ENCODE results near the gene HLA-B.
A peak's percentile ranks its signal among the peaks of the same experiment; 100 is the strongest.

Gene HLA-B

DNA sequence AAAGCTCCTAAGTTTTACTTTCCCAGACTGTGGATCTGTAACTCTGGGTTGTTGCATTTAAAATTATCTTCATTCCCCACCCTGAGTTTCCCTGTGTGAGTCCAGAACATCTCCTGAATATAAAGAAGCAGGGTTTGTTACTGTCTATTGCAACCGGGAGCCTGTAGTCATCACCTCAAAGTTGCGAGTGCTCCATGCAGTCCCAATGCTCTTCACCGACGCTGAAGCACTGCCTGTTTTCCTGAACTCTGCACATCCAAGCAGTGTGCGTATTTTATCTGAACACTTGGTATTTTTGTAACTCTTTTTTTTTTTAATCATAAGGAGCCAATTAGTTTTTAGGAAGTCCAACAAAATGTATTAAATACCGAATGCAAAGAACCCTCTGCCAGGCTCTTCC is 907 bp upstream of the HLA-B start:
- Histone ChIP-seq H3K27ac (ENCODE audit: low read length) (no peak overlapping the region), H3K4me3 (ENCODE audit: low read length) (peak overlapping the region; percentile 62), H3K27me3 (ENCODE audit: control insufficient read depth, insufficient read depth, low read length) (peaks cover 57% of the 10 kb centered on the region)

DNA sequence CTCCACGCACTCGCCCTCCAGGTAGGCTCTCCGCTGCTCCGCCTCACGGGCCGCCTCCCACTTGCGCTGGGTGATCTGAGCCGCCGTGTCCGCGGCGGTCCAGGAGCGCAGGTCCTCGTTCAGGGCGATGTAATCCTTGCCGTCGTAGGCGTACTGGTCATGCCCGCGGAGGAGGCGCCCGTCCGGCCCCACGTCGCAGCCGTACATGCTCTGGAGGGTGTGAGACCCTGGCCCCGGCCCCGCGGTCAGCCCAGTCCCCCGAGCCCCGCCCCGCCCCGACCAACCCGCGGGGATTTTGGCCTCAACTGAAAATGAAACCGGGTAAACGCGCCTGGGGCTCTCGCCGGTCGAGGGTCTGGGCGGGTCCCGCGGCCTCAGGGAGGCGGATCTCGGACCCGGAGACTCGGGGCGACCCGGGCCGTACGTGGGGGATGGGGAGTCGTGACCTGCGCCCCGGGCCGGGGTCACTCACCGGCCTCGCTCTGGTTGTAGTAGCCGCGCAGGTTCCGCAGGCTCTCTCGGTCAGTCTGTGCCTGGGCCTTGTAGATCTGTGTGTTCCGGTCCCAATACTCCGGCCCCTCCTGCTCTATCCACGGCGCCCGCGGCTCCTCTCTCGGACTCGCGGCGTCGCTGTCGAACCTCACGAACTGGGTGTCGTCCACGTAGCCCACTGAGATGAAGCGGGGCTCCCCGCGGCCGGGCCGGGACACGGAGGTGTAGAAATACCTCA is 598 bp downstream of the HLA-B start:
- peaks cover 4% of the 10 kb centered on the region for H3K36me3 ChIP-seq (ENCODE audit: control insufficient read depth, low read depth, low read length)
- H3K27me3 ChIP-seq (ENCODE audit: control insufficient read depth, insufficient read depth, low read length) = peaks cover 55% of the 10 kb centered on the region
- peak overlapping the region; percentile 62 for H3K4me3 ChIP-seq (ENCODE audit: low read length)
- H3K4me1 ChIP-seq (ENCODE audit: control insufficient read depth, low read depth, low read length) = no peaks in the 10 kb centered on the region
- H3K9me3 ChIP-seq (ENCODE audit: control insufficient read depth, low read depth, low read length) = no peaks in the 10 kb centered on the region
- peak overlapping the region; percentile 31 for H3K9ac ChIP-seq (ENCODE audit: low read length)
- no peak overlapping the region for H3K27ac ChIP-seq (ENCODE audit: low read length)

More for the DNA sequence above, 907 bp upstream of the HLA-B start:
- no peaks in the 10 kb centered on the region for H3K9me3 ChIP-seq (ENCODE audit: control insufficient read depth, low read depth, low read length)
- peaks cover 4% of the 10 kb centered on the region for H3K36me3 ChIP-seq (ENCODE audit: control insufficient read depth, low read depth, low read length)
- no peak overlapping the region for H3K9ac ChIP-seq (ENCODE audit: low read length)
- no peaks in the 10 kb centered on the region for H3K4me1 ChIP-seq (ENCODE audit: control insufficient read depth, low read depth, low read length)

GRCh38 chr6:31355583-31355948 is 1.4 kb downstream of the HLA-B start:
- no peak overlapping the region for H3K9ac ChIP-seq (ENCODE audit: low read length)
- H3K27ac ChIP-seq (ENCODE audit: low read length) = no peak overlapping the region
- peaks cover 55% of the 10 kb centered on the region for H3K27me3 ChIP-seq (ENCODE audit: control insufficient read depth, insufficient read depth, low read length)
- no peaks in the 10 kb centered on the region for H3K9me3 ChIP-seq (ENCODE audit: control insufficient read depth, low read depth, low read length)
- H3K4me1 ChIP-seq (ENCODE audit: control insufficient read depth, low read depth, low read length) = no peaks in the 10 kb centered on the region
- peaks cover 4% of the 10 kb centered on the region for H3K36me3 ChIP-seq (ENCODE audit: control insufficient read depth, low read depth, low read length)
- peak overlapping the region; percentile 62 for H3K4me3 ChIP-seq (ENCODE audit: low read length)

GRCh38 chr6:31354864-31355582 is 2.0 kb downstream of the HLA-B start:
- H3K4me1 ChIP-seq (ENCODE audit: control insufficient read depth, low read depth, low read length) = no peaks in the 10 kb centered on the region
- H3K36me3 ChIP-seq (ENCODE audit: control insufficient read depth, low read depth, low read length) = peaks cover 4% of the 10 kb centered on the region

DNA sequence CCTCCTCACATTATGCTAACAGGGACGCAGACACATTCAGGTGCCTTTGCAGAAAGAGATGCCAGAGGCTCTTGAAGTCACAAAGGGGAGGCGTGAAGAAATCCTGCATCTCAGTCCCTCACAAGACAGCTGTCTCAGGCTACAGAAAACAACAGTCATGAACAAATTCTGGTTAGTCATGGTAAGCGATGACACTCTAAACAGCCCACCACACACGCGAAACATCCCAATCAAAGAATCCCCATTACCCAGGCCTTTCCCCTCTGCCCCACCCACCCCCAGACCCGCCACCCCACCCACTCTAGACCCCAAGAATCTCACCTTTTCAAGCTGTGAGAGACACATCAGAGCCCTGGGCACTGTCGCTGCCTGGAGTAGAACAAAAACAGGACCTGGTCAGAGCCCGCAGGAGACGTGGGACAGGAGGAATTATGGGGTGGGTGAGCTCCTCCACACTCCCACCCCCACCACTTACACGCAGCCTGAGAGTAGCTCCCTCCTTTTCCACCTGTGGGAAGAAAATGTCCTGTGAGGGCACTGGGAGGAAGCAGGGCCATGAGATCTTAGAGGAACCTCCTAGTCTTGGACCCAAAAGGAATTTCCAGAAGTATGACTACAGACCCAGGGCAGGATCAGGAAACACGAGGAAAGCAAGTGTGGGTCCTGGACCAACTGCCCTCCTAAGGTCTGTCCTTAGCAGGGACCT is 2.7 kb downstream of the HLA-B start:
- H3K4me1 ChIP-seq (ENCODE audit: control insufficient read depth, low read depth, low read length) = no peaks in the 10 kb centered on the region
- H3K4me3 ChIP-seq (ENCODE audit: low read length) = no peak overlapping the region
- no peak overlapping the region for H3K27ac ChIP-seq (ENCODE audit: low read length)
- peaks cover 49% of the 10 kb centered on the region for H3K27me3 ChIP-seq (ENCODE audit: control insufficient read depth, insufficient read depth, low read length)
- no peak overlapping the region for H3K9ac ChIP-seq (ENCODE audit: low read length)
- peaks cover 4% of the 10 kb centered on the region for H3K36me3 ChIP-seq (ENCODE audit: control insufficient read depth, low read depth, low read length)
- H3K9me3 ChIP-seq (ENCODE audit: control insufficient read depth, low read depth, low read length) = no peaks in the 10 kb centered on the region

More at GRCh38 chr6:31354864-31355582, 2.0 kb downstream of the HLA-B start:
- peaks cover 55% of the 10 kb centered on the region for H3K27me3 ChIP-seq (ENCODE audit: control insufficient read depth, insufficient read depth, low read length)
- H3K4me3 ChIP-seq (ENCODE audit: low read length) = no peak overlapping the region
- no peak overlapping the region for H3K27ac ChIP-seq (ENCODE audit: low read length)
- no peaks in the 10 kb centered on the region for H3K9me3 ChIP-seq (ENCODE audit: control insufficient read depth, low read depth, low read length)
- H3K9ac ChIP-seq (ENCODE audit: low read length) = no peak overlapping the region

DNA sequence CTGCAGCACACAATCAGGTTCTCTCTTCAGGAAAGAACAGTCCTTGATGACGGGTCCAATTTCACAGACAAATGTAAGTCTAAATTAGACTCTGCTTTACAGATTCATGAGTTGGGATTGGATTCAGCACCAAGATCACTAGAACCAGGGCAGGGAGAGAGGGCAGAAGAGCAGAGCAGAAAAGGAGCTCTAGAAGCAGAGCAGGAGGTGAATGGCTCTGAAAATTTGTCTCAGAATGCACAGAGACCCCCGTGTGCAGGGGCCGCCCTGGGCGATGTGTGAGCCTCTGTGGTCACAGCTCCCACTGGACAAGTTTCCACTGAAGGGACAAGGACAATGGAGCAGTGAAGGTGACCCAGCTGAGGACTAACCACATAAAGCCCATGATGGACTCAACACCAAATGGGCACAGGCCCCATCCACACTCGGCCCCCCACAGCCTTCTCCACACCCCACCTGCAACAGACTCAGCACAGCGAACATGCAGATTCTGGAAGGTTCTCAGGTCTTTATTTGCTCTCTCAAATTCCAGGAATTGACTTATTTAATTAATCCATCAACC is 3.5 kb downstream of the HLA-B start:
- Histone ChIP-seq H3K4me3 (ENCODE audit: low read length) (no peak overlapping the region), H3K4me1 (ENCODE audit: control insufficient read depth, low read depth, low read length) (peaks cover under 1% of the 10 kb centered on the region), H3K9ac (ENCODE audit: low read length) (no peak overlapping the region), H3K9me3 (ENCODE audit: control insufficient read depth, low read depth, low read length) (no peaks in the 10 kb centered on the region), H3K27ac (ENCODE audit: low read length) (no peak overlapping the region), H3K36me3 (ENCODE audit: control insufficient read depth, low read depth, low read length) (peaks cover 4% of the 10 kb centered on the region), H3K27me3 (ENCODE audit: control insufficient read depth, insufficient read depth, low read length) (peaks cover 41% of the 10 kb centered on the region)

- peaks cover 4% of the 10 kb centered on the region for H3K36me3 ChIP-seq (ENCODE audit: control insufficient read depth, low read depth, low read length)
- H3K4me3 ChIP-seq (ENCODE audit: low read length) = no peak overlapping the region
- no peak overlapping the region for H3K9ac ChIP-seq (ENCODE audit: low read length)
- peaks cover 34% of the 10 kb centered on the region for H3K27me3 ChIP-seq (ENCODE audit: control insufficient read depth, insufficient read depth, low read length)
- no peaks in the 10 kb centered on the region for H3K9me3 ChIP-seq (ENCODE audit: control insufficient read depth, low read depth, low read length)
- H3K27ac ChIP-seq (ENCODE audit: low read length) = no peak overlapping the region
- H3K4me1 ChIP-seq (ENCODE audit: control insufficient read depth, low read depth, low read length) = peaks cover 4% of the 10 kb centered on the region
These were observed 4.1 kb downstream of the HLA-B start for GRCh38 chr6:31352683-31353383.

- H3K4me1 ChIP-seq (ENCODE audit: control insufficient read depth, low read depth, low read length) = peaks cover 4% of the 10 kb centered on the region
- H3K4me3 ChIP-seq (ENCODE audit: low read length) = no peak overlapping the region
- peaks cover 29% of the 10 kb centered on the region for H3K27me3 ChIP-seq (ENCODE audit: control insufficient read depth, insufficient read depth, low read length)
- H3K36me3 ChIP-seq (ENCODE audit: control insufficient read depth, low read depth, low read length) = peaks cover 4% of the 10 kb centered on the region
- H3K9ac ChIP-seq (ENCODE audit: low read length) = no peak overlapping the region
- no peaks in the 10 kb centered on the region for H3K9me3 ChIP-seq (ENCODE audit: control insufficient read depth, low read depth, low read length)
- H3K27ac ChIP-seq (ENCODE audit: low read length) = no peak overlapping the region
These were observed 4.7 kb downstream of the HLA-B start for GRCh38 chr6:31352310-31352682.

DNA sequence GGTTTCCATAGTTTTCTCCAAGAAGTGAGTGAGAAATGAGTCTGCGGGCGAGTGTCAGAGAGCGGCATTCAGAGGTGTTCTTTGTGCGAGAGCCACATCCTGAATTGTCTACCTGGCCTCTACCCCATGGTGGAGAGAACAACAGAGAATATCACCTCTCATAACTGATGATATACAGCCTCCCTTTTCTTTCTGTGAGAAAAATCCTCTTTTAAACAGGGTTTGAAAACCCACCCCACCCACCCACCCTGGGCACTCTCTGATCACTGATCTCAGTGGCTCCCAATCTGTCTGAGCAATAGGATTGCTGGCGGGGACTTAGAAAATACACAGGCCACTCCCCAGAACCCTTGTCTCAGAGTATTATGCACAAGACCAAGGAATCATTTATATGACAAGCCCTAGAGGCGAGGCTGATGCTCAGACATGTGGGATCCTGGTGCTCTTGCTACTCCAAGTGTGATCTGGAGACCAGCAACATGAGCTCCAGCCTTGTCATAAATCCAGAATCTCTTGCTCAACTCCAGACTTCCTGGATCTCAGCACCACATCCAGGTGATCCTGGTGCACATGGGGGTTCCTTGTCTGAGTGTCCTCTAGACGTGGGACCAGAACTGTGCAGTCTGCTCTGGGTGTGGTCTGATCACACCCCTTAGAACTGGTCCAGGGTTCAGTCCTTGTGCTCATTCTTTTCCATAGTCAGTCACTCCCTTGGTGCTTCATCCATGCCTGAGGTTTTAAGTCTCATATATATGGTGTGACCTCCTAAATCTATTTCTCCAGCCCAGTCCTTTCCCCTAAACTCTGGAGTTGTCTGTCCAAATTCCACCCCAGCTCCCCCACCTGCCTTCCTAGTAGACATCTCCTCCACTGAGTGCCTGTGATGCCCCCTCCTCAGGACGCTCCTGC is 5.3 kb downstream of the HLA-B start:
- Histone ChIP-seq H3K9ac (ENCODE audit: low read length) (no peak overlapping the region), H3K27ac (ENCODE audit: low read length) (no peak overlapping the region), H3K27me3 (ENCODE audit: control insufficient read depth, insufficient read depth, low read length) (peaks cover 23% of the 10 kb centered on the region), H3K9me3 (ENCODE audit: control insufficient read depth, low read depth, low read length) (no peaks in the 10 kb centered on the region), H3K36me3 (ENCODE audit: control insufficient read depth, low read depth, low read length) (peaks cover 4% of the 10 kb centered on the region), H3K4me1 (ENCODE audit: control insufficient read depth, low read depth, low read length) (peaks cover 4% of the 10 kb centered on the region), H3K4me3 (ENCODE audit: low read length) (no peak overlapping the region)

DNA sequence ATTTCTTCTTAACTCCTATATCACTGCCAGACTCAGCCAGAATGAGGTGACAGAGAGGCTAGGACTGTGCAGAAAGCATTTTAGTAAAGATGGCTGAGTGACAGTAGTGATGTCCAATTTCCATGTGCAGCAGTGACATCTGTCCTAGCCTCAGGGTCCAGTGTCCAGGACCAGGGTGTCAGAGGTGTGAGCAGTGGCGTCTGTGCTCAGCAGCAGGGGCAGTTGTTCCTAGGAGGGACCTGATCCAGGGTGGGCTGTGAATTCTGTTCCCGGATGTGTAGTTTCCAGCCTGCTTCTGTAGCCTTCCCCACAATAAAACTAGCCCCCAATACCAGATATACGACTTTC is 6.0 kb downstream of the HLA-B start:
- H3K4me1 ChIP-seq (ENCODE audit: control insufficient read depth, low read depth, low read length) = peaks cover 4% of the 10 kb centered on the region
- peaks cover 19% of the 10 kb centered on the region for H3K27me3 ChIP-seq (ENCODE audit: control insufficient read depth, insufficient read depth, low read length)
- H3K9ac ChIP-seq (ENCODE audit: low read length) = no peak overlapping the region
- no peak overlapping the region for H3K4me3 ChIP-seq (ENCODE audit: low read length)
- no peak overlapping the region for H3K27ac ChIP-seq (ENCODE audit: low read length)
- no peaks in the 10 kb centered on the region for H3K9me3 ChIP-seq (ENCODE audit: control insufficient read depth, low read depth, low read length)
- H3K36me3 ChIP-seq (ENCODE audit: control insufficient read depth, low read depth, low read length) = peaks cover 4% of the 10 kb centered on the region

Measured in iPS-18a (cell line).